Measurements from ENCODE around the gene LAMA3.

Gene LAMA3

GRCh38 chr18:23702606-23703005 lies 13.4 kb downstream of the LAMA3 start:
- DNase-seq (ENCODE audit: low spot score) = no peak
- WGBS, 2 donors (ENCODE audit: extremely low coverage in 2 of 2, insufficient read length in 2 of 2, insufficient replicate concordance in 1 of 2) = no CpG with 5 or more reads among the region's 4 CpGs
- Histone ChIP-seq H3K4me2 (ENCODE audit: insufficient read depth, low read length, poor library complexity, severe bottlenecking) (no peak overlapping the region), H2AFZ (ENCODE audit: low read length) (no peak overlapping the region), H3K9me3 (replicated peaks in 1 of 2; ENCODE audit: control insufficient read depth in 2 of 2, insufficient read depth in 1 of 2, low read depth in 1 of 2, low read length in 2 of 2) (no peaks in the 10 kb centered on the region), H3K36me3 (replicated peaks in 1 of 2; ENCODE audit: control insufficient read depth in 2 of 2, insufficient read depth in 2 of 2, low read length in 2 of 2) (no peaks in the 10 kb centered on the region), H2AK5ac (ENCODE audit: low read depth, low read length) (no peak overlapping the region), H2BK12ac (ENCODE audit: low read length) (no peak overlapping the region), H3K18ac (ENCODE audit: low read length) (no peak overlapping the region), H4K8ac (ENCODE audit: low read depth, low read length) (no peak overlapping the region), H2BK15ac (ENCODE audit: low read length) (no peak overlapping the region), H2BK5ac (ENCODE audit: low read length) (no peak overlapping the region), H3K4me3 (ENCODE audit: low read length in 2 of 2) (no peak overlapping the region), H3K14ac (ENCODE audit: low read length) (no peak overlapping the region), H3K9ac (ENCODE audit: low read depth, low read length, poor library complexity) (no peak overlapping the region), H3K4me1 (ENCODE audit: control insufficient read depth in 2 of 2, insufficient read depth in 1 of 2, low read depth in 1 of 2, low read length in 2 of 2) (no peaks in the 10 kb centered on the region), H3K79me1 (ENCODE audit: low read depth, low read length) (no peaks in the 10 kb centered on the region), H3K27me3 (ENCODE audit: control insufficient read depth in 3 of 3, insufficient read depth in 3 of 3, low read depth in 1 of 3, low read length in 3 of 3) (peaks cover 0 to 2% (median 0%) of the 10 kb centered on the region in 3 experiments), H3K23ac (ENCODE audit: low read depth, low read length, poor library complexity) (no peak overlapping the region), H3K4ac (ENCODE audit: low read length) (no peak overlapping the region), H2BK120ac (ENCODE audit: low read depth, low read length) (no peak overlapping the region), H3K27ac (replicated peaks; ENCODE audit: low read length) (no peak overlapping the region), H4K91ac (ENCODE audit: low read depth, low read length, poor library complexity) (no peak overlapping the region)

GRCh38 chr18:23703057-23703986 lies 14.1 kb downstream of the LAMA3 start:
- Histone ChIP-seq H2BK12ac (ENCODE audit: low read length) (no peak overlapping the region), H2BK15ac (ENCODE audit: low read length) (no peak overlapping the region), H3K27ac (replicated peaks; ENCODE audit: low read length) (no peak overlapping the region), H2AK5ac (ENCODE audit: low read depth, low read length) (no peak overlapping the region), H2AFZ (ENCODE audit: low read length) (no peak overlapping the region), H3K9ac (ENCODE audit: low read depth, low read length, poor library complexity) (no peak overlapping the region), H3K27me3 (ENCODE audit: control insufficient read depth in 3 of 3, insufficient read depth in 3 of 3, low read depth in 1 of 3, low read length in 3 of 3) (peaks cover 0 to 2% (median 0%) of the 10 kb centered on the region in 3 experiments), H3K18ac (ENCODE audit: low read length) (no peak overlapping the region), H3K14ac (ENCODE audit: low read length) (no peak overlapping the region), H4K8ac (ENCODE audit: low read depth, low read length) (no peak overlapping the region), H3K4ac (ENCODE audit: low read length) (no peak overlapping the region), H3K23ac (ENCODE audit: low read depth, low read length, poor library complexity) (no peak overlapping the region), H3K4me3 (ENCODE audit: low read length in 2 of 2) (no peak overlapping the region), H3K36me3 (replicated peaks in 1 of 2; ENCODE audit: control insufficient read depth in 2 of 2, insufficient read depth in 2 of 2, low read length in 2 of 2) (no peaks in the 10 kb centered on the region), H3K4me1 (ENCODE audit: control insufficient read depth in 2 of 2, insufficient read depth in 1 of 2, low read depth in 1 of 2, low read length in 2 of 2) (no peaks in the 10 kb centered on the region), H3K9me3 (replicated peaks in 1 of 2; ENCODE audit: control insufficient read depth in 2 of 2, insufficient read depth in 1 of 2, low read depth in 1 of 2, low read length in 2 of 2) (no peaks in the 10 kb centered on the region), H3K4me2 (ENCODE audit: insufficient read depth, low read length, poor library complexity, severe bottlenecking) (no peak overlapping the region), H4K91ac (ENCODE audit: low read depth, low read length, poor library complexity) (no peak overlapping the region), H3K79me1 (ENCODE audit: low read depth, low read length) (no peaks in the 10 kb centered on the region), H2BK5ac (ENCODE audit: low read length) (no peak overlapping the region), H2BK120ac (ENCODE audit: low read depth, low read length) (no peak overlapping the region)
- WGBS, 2 donors (ENCODE audit: extremely low coverage in 2 of 2, insufficient read length in 2 of 2, insufficient replicate concordance in 1 of 2) = no CpG with 5 or more reads among the region's 6 CpGs
- no peak for DNase-seq (ENCODE audit: low spot score)

GRCh38 chr18:23703987-23704384 lies 14.7 kb downstream of the LAMA3 start:
- Histone ChIP-seq H3K4me3 (ENCODE audit: low read length in 2 of 2) (no peak overlapping the region), H3K27ac (replicated peaks; ENCODE audit: low read length) (no peak overlapping the region), H3K36me3 (replicated peaks in 1 of 2; ENCODE audit: control insufficient read depth in 2 of 2, insufficient read depth in 2 of 2, low read length in 2 of 2) (no peaks in the 10 kb centered on the region), H3K14ac (ENCODE audit: low read length) (no peak overlapping the region), H2BK120ac (ENCODE audit: low read depth, low read length) (no peak overlapping the region), H2BK15ac (ENCODE audit: low read length) (no peak overlapping the region), H2BK5ac (ENCODE audit: low read length) (no peak overlapping the region), H3K23ac (ENCODE audit: low read depth, low read length, poor library complexity) (no peak overlapping the region), H3K9ac (ENCODE audit: low read depth, low read length, poor library complexity) (no peak overlapping the region), H4K8ac (ENCODE audit: low read depth, low read length) (no peak overlapping the region), H2AFZ (ENCODE audit: low read length) (no peak overlapping the region), H3K27me3 (ENCODE audit: control insufficient read depth in 3 of 3, insufficient read depth in 3 of 3, low read depth in 1 of 3, low read length in 3 of 3) (peaks cover 0 to 2% (median 0%) of the 10 kb centered on the region in 3 experiments), H2BK12ac (ENCODE audit: low read length) (no peak overlapping the region), H4K91ac (ENCODE audit: low read depth, low read length, poor library complexity) (no peak overlapping the region), H3K4me2 (ENCODE audit: insufficient read depth, low read length, poor library complexity, severe bottlenecking) (no peak overlapping the region), H3K4ac (ENCODE audit: low read length) (no peak overlapping the region), H3K79me1 (ENCODE audit: low read depth, low read length) (no peaks in the 10 kb centered on the region), H3K9me3 (replicated peaks in 1 of 2; ENCODE audit: control insufficient read depth in 2 of 2, insufficient read depth in 1 of 2, low read depth in 1 of 2, low read length in 2 of 2) (no peaks in the 10 kb centered on the region), H3K4me1 (ENCODE audit: control insufficient read depth in 2 of 2, insufficient read depth in 1 of 2, low read depth in 1 of 2, low read length in 2 of 2) (no peaks in the 10 kb centered on the region), H2AK5ac (ENCODE audit: low read depth, low read length) (no peak overlapping the region), H3K18ac (ENCODE audit: low read length) (no peak overlapping the region)
- no peak for DNase-seq (ENCODE audit: low spot score)
- WGBS, 2 donors (ENCODE audit: extremely low coverage in 2 of 2, insufficient read length in 2 of 2, insufficient replicate concordance in 1 of 2) = no CpG with 5 or more reads among the region's 6 CpGs

- Histone ChIP-seq H3K23ac (ENCODE audit: low read depth, low read length, poor library complexity) (no peak overlapping the region), H3K79me1 (ENCODE audit: low read depth, low read length) (no peaks in the 10 kb centered on the region), H2BK15ac (ENCODE audit: low read length) (no peak overlapping the region), H3K18ac (ENCODE audit: low read length) (no peak overlapping the region), H2AFZ (ENCODE audit: low read length) (no peak overlapping the region), H3K4ac (ENCODE audit: low read length) (no peak overlapping the region), H3K9me3 (replicated peaks in 1 of 2; ENCODE audit: control insufficient read depth in 2 of 2, insufficient read depth in 1 of 2, low read depth in 1 of 2, low read length in 2 of 2) (no peaks in the 10 kb centered on the region), H3K4me2 (ENCODE audit: insufficient read depth, low read length, poor library complexity, severe bottlenecking) (no peak overlapping the region), H3K9ac (ENCODE audit: low read depth, low read length, poor library complexity) (no peak overlapping the region), H4K8ac (ENCODE audit: low read depth, low read length) (no peak overlapping the region), H3K27me3 (ENCODE audit: control insufficient read depth in 3 of 3, insufficient read depth in 3 of 3, low read depth in 1 of 3, low read length in 3 of 3) (peaks cover 0 to 2% (median 0%) of the 10 kb centered on the region in 3 experiments), H3K14ac (ENCODE audit: low read length) (no peak overlapping the region), H2AK5ac (ENCODE audit: low read depth, low read length) (no peak overlapping the region), H2BK5ac (ENCODE audit: low read length) (no peak overlapping the region), H3K4me1 (ENCODE audit: control insufficient read depth in 2 of 2, insufficient read depth in 1 of 2, low read depth in 1 of 2, low read length in 2 of 2) (no peaks in the 10 kb centered on the region), H4K91ac (ENCODE audit: low read depth, low read length, poor library complexity) (no peak overlapping the region), H3K36me3 (replicated peaks in 1 of 2; ENCODE audit: control insufficient read depth in 2 of 2, insufficient read depth in 2 of 2, low read length in 2 of 2) (no peaks in the 10 kb centered on the region), H3K27ac (replicated peaks; ENCODE audit: low read length) (no peak overlapping the region), H2BK12ac (ENCODE audit: low read length) (no peak overlapping the region), H3K4me3 (ENCODE audit: low read length in 2 of 2) (no peak overlapping the region), H2BK120ac (ENCODE audit: low read depth, low read length) (no peak overlapping the region)
- DNase-seq (ENCODE audit: low spot score) = no peak
Observed at GRCh38 chr18:23704806-23705205, 15.6 kb downstream of the LAMA3 start.

Measured in neuronal stem cell (in vitro differentiated cells).